HG03354 (cell line): Measurements from ENCODE around the gene DOCK3.
"Not testable (repeated sequence)": the region's sequence is repeated elsewhere in the genome, so short reads cannot be mapped to it uniquely, and the experiment has no call there.

Experiments used
- ATAC-seq: cut with Tn5 transposase; IDR thresholded peaks from one replicate; pipeline ENCODE4 v1.9.1; 2021; ENCODE audit warnings: mild to moderate bottlenecking; ENCODE audit not compliant: unreplicated experiment, poor library complexity, severe bottlenecking

DOCK3 gene

GRCh38 chr3:51340013-51340829 is 665.5 kb downstream of the DOCK3 start:
- no peak for ATAC-seq

GRCh38 chr3:51340989-51341636 is 666.4 kb downstream of the DOCK3 start:
- no peak for ATAC-seq

DNA sequence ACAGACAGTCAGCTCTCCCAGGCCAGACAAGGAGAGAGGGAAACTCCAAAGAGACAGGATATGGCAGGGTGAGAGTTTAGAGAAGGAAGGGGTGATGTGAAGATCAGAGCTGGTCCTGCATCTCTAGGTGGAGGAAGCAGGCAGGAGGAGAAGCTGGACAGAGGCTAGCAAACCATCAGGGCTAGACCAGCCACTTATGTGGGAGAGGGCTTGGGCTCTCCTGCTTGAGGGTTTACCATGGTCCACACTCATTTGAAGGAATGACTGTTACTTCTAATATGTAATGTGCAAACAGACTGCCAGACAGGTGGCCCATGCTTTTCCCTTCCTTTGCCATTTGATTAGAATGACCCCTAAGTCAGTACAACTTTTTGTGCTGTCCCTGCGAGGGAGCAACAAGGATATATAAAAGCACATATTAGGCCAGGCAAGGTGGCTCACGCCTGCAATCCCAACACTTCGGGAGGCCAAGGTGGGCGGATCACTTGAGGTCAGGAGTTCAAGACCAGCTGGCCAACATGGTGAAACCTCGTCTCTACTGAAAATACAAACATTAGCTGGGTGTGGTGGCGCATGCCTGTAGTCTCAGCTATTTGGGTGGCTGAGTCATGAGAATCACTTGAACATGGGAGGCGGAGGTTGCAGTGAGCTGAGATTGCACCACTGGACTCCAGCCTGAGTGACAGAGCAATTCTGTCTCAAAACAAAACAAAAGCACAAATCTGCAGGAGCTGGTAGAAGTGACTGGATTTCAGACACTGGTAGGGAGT is 669.4 kb downstream of the DOCK3 start:
- ATAC-seq: no peak

- no peak for ATAC-seq
These were observed 676.0 kb downstream of the DOCK3 start for GRCh38 chr3:51350751-51351150.

GRCh38 chr3:51353131-51353530 is 678.4 kb downstream of the DOCK3 start:
- no peak for ATAC-seq

GRCh38 chr3:51353691-51354090 is 679.0 kb downstream of the DOCK3 start:
- ATAC-seq: no peak

- no peak for ATAC-seq
These were observed 679.4 kb downstream of the DOCK3 start for GRCh38 chr3:51354172-51354571.

- no peak for ATAC-seq
These were observed 680.2 kb downstream of the DOCK3 start for GRCh38 chr3:51354731-51355615.

DNA sequence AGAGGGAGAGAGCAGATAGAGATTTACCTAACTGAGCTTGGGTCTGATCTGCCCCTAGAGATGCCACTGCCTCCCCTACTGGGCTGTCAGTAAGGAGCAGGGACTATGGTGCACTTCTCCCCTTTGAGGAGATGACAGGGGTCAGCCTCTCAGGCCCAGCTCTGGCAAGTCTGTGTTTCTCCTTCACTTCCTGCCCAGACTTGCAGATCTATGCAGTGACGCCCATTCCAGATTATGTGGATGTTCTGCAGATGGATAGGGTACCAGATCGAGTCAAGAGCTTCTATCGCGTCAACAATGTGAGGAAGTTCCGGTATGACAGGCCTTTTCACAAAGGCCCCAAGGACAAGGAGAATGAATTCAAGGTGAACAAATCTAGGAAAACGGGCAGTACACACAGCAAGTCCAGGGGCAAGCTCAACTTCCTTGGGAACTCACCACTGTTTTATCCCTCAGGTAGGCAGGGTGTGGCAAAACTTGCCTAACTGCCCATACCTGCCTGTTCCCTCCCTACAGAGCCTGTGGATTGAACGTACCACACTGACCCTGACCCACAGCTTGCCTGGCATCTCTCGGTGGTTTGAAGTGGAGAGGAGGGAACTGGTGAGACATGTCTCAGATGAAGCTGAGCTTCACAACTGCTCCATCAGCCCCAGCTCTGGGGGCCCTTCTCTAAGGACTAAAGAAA is 681.3 kb downstream of the DOCK3 start:
- no peak for ATAC-seq

DNA sequence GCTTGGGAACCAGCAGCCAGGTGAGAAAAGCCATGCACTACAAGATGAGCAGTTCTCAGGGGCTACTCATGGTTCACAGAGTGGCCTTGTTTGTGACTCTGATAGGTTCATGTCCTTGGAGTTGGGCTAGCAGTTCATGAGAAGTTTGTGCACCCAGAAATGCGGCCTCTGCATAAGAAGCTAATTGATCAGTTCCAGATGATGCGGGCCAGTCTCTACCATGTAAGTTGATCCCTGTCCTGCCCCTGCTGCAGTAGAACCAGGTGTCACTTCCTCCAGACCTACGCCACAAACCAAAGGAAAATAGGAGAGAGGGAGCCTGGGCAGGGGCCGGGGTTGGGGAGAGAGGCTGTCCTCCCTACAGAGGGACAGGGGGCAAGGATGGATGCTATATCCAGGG is 683.1 kb downstream of the DOCK3 start:
- no peak for ATAC-seq

DNA sequence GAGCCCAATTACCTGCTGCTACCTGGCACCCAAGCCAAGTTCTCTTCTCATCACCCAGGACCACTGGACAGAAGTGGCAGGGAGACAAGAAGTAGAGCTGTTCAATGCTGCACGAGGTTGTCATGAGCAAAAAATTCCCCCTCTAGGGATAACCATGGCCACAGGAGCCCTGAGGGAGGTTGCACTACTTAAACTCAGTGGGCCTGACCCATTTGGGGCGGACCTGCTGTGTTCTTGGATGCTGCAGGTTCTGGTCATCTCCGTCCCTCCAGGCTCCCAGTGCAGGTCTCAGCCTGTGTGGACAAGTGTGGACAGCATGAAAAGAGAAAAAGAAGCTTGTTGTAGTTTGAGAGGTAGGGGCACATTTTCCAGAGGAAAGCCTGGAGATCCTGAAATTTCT is 684.3 kb downstream of the DOCK3 start:
- no peak for ATAC-seq

GRCh38 chr3:51360806-51361205 is 686.1 kb downstream of the DOCK3 start:
- ATAC-seq: no peak

DNA sequence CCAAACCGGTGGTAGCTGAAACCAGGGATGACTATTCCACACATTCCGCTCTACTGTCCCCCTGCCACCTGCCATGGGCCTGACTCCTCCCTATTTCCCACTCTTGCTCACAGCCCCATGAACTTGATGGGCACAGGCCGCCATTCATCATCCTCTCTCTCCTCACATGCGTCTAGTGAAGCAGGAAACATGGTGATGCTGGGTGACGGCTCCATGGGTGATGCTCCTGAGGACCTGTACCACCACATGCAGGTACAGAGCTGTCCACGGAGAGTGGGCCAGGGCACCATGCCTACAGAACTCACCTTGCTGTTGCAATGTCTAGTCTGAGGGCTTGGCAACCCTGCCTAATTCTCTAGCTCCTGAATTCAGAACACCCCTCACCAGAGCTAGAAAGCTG is 687.0 kb downstream of the DOCK3 start:
- no peak for ATAC-seq

DNA sequence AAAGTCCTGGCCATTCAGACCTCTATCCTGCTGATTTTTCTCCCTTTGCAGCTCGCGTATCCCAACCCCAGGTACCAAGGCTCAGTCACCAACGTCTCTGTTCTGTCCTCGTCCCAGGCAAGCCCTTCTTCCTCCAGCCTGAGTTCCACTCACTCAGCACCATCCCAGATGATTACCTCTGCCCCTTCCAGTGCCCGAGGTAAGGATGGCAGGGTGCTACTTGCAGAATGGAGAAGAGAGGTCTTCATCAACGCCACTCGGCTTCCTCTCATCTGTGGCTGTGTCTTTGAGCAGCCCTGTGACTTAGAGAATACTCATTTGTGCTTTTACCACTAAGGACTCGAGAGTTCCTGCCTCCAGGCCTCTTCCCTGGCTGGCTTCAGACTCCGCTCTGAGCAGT is 687.7 kb downstream of the DOCK3 start:
- no peak for ATAC-seq

DNA sequence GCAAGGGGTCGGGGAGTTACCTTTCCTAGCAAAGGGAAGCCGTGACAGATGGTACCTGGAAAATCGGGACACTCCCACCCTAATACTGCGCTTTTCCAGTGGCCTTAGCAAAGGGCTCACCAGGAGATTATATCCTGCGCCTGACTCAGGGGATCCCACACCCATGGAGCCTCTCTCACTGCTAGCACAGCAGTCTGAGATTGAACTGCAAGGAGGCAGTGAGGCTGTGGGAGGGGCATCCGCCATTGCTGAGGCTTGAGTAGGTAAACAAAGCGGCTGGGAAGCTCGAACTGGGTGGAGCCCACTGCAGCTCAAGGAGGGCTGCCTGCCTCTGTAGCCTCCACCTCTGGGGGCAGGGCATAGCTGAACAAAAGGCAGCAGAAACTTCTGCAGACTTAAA is 693.5 kb downstream of the DOCK3 start:
- not testable (repeated sequence) for ATAC-seq

GRCh38 chr3:51371943-51372557 is 697.3 kb downstream of the DOCK3 start:
- peak; percentile 53 for ATAC-seq

- ATAC-seq: no peak
These were observed 699.1 kb downstream of the DOCK3 start for GRCh38 chr3:51373658-51374421.

GRCh38 chr3:51374456-51374855 is 699.7 kb downstream of the DOCK3 start:
- no peak for ATAC-seq
